GM23248 (cell line): ENCODE data around the gene NFIA. TPM values are rescaled to one million over a fixed set of nuclear protein-coding genes. Genes with fewer than 3 reads are reported as not detected.

Source experiments
- DNase-seq: peaks from one replicate; pipeline ENCODE4 v3.0.0-alpha.2; 2015
- H2AFZ ChIP-seq: fragments of 200-600 bp; sonication (generic); 2 replicates; pipeline ENCODE4 v1.6.1; 2016; ENCODE audit warnings: antibody characterized with exemption
- H3F3A ChIP-seq: fragments of 200-600 bp; sonication (generic); 2 replicates; pipeline ENCODE4 v1.6.1; 2016; ENCODE audit warnings: mild to moderate bottlenecking, antibody characterized with exemption, mixed run types; ENCODE audit not compliant: insufficient read depth
- H3K27ac ChIP-seq: fragments of 200-600 bp; sonication (generic); 2 replicates; pipeline ENCODE4 v1.5.1; 2016; ENCODE audit warnings: mild to moderate bottlenecking
- H3K27me3 ChIP-seq: fragments of 200-600 bp; sonication (generic); replicated peaks from 2 replicates; pipeline ENCODE4 v1.6.1; 2016; ENCODE audit warnings: mild to moderate bottlenecking; ENCODE audit not compliant: insufficient read depth
- H3K36me3 ChIP-seq: fragments of 200-600 bp; sonication (generic); 2 replicates; pipeline ENCODE4 v1.6.1; 2016; ENCODE audit warnings: low read depth, mild to moderate bottlenecking
- H3K4me1 ChIP-seq: fragments of 200-600 bp; sonication (generic); 2 replicates; pipeline ENCODE4 v1.6.1; 2016; ENCODE audit warnings: mild to moderate bottlenecking; ENCODE audit not compliant: insufficient read depth
- H3K4me2 ChIP-seq: fragments of 200-600 bp; sonication (generic); one replicate; pipeline ENCODE4 v1.6.1; 2016; ENCODE audit warnings: mild to moderate bottlenecking; ENCODE audit not compliant: unreplicated experiment
- H3K4me3 ChIP-seq: fragments of 200-600 bp; sonication (generic); 2 replicates; pipeline ENCODE4 v1.5.1; 2016; ENCODE audit warnings: mild to moderate bottlenecking
- H3K79me2 ChIP-seq: fragments of 200-600 bp; sonication (generic); 2 replicates; pipeline ENCODE4 v1.6.1; 2016; ENCODE audit warnings: mild to moderate bottlenecking; ENCODE audit not compliant: insufficient read depth
- H3K9ac ChIP-seq: fragments of 200-600 bp; sonication (generic); 2 replicates; pipeline ENCODE4 v1.6.1; 2016; ENCODE audit warnings: mild to moderate bottlenecking
- H3K9me2 ChIP-seq: fragments of 200-600 bp; sonication (generic); 2 replicates; pipeline ENCODE4 v1.6.1; 2016; ENCODE audit warnings: mixed run types, mild to moderate bottlenecking, moderate library complexity; ENCODE audit not compliant: insufficient read depth
- H3K9me3 ChIP-seq: fragments of 200-600 bp; sonication (generic); one replicate; pipeline ENCODE4 v1.6.1; 2017; ENCODE audit warnings: low read depth
- H4K20me1 ChIP-seq: fragments of 200-600 bp; sonication (generic); 2 replicates; pipeline ENCODE4 v1.6.0; 2016; ENCODE audit not compliant: insufficient read depth
- EZH2 ChIP-seq: fragments of 200-600 bp; sonication (generic); IDR thresholded peaks from 2 replicates; pipeline ENCODE4 v1.6.1; 2018; ENCODE audit warnings: antibody characterized with exemption, mild to moderate bottlenecking; ENCODE audit not compliant: insufficient read depth, poor library complexity, severe bottlenecking
- EZH2phosphoT487 ChIP-seq: fragments of 200-600 bp; sonication (generic); IDR thresholded peaks from 2 replicates; pipeline ENCODE4 v1.6.1; 2018; ENCODE audit warnings: antibody characterized with exemption, moderate library complexity, mild to moderate bottlenecking, low read depth; ENCODE audit not compliant: insufficient read depth
- WGBS, 2 experiments: methylation state at CpG; one replicate each; pipeline ENCODE4 v1.1.6; 2015 to 2017; ENCODE audit warnings: low lambda C conversion rate in 2 of 2, low coverage in 1 of 2; ENCODE audit errors: missing lambda C conversion rate in 2 of 2; 5-methylcytosine and 5-hydroxymethylcytosine counted together
- in situ Hi-C: fragments of 300-500 bp; cut with MboI; formaldehyde crosslinking; loops from 2 replicates; pipeline ENCODE4 v1.15.0; 2020
- polyA plus RNA-seq: library from polyadenylated mRNA; unstranded; fragments of >200 nt; fragmentation: Nextera tagmentation; extraction: Ambion mirVana; gene quantifications from 2 replicates; pipeline ENCODE4 v1.2.1, GENCODE V29; 2016
- total RNA-seq: library from RNA; depleted of rRNA; stranded (reverse); fragments of >200 nt; shearing (Covaris generic); gene quantifications from 2 replicates; pipeline ENCODE4 v1.2.3, GENCODE V29; 2014

Gene NFIA
- total and polyA plus RNA-seq, 2 experiments from 2014 or later: 3.4 to 8.8 TPM

- Histone ChIP-seq H3K79me2 (no peaks in the 10 kb centered on the region), H4K20me1 (no peaks in the 10 kb centered on the region), H3K27ac (no peak overlapping the region), H3K9me3 (no peaks in the 10 kb centered on the region), H3K36me3 (no peaks in the 10 kb centered on the region), H3K27me3 (no peaks in the 10 kb centered on the region), H3F3A (peaks cover under 1% of the 10 kb centered on the region; the same call in 1 of the 2 replicates), H3K9me2 (no peaks in the 10 kb centered on the region), H3K9ac (no peak overlapping the region), H3K4me2 (no peak overlapping the region), H2AFZ (no peak overlapping the region), H3K4me1 (peaks cover 13% of the 10 kb centered on the region), H3K4me3 (no peak overlapping the region)
- DNase-seq: no peak
- TF ChIP-seq EZH2phosphoT487: no peak
- no peak for TF ChIP-seq EZH2
- in situ Hi-C loops: no loop called here
- WGBS, 2 experiments: 87 to 90% methylated on average over 6 of the region's 6 CpGs
Observed at GRCh38 chr1:61175976-61176375, 93.6 kb downstream of the NFIA start.

- WGBS, 2 experiments: 95 to 98% methylated on average over 1 of the region's 1 CpG
- Histone ChIP-seq H3K4me1 (peaks cover 23% of the 10 kb centered on the region), H3K4me3 (no peak overlapping the region), H3K9me3 (no peaks in the 10 kb centered on the region), H3K79me2 (no peaks in the 10 kb centered on the region), H3K9me2 (no peaks in the 10 kb centered on the region), H3K36me3 (no peaks in the 10 kb centered on the region), H3K9ac (no peak overlapping the region), H4K20me1 (no peaks in the 10 kb centered on the region), H3K27me3 (no peaks in the 10 kb centered on the region), H3K27ac (peak overlapping the region; percentile 29), H3K4me2 (no peak overlapping the region), H3F3A (peaks cover 25% of the 10 kb centered on the region), H2AFZ (no peak overlapping the region)
- in situ Hi-C loops: no loop called here
- TF ChIP-seq EZH2phosphoT487 (no peak), EZH2 (no peak)
- no peak for DNase-seq
Observed at GRCh38 chr1:61181067-61182038, 99.0 kb downstream of the NFIA start.

GRCh38 chr1:61182049-61182448, 99.7 kb downstream of the NFIA start:
- in situ Hi-C loops: no loop called here
- Histone ChIP-seq H3K4me1 (peaks cover 23% of the 10 kb centered on the region), H3K9me3 (no peaks in the 10 kb centered on the region), H4K20me1 (no peaks in the 10 kb centered on the region), H3K4me3 (no peak overlapping the region), H3K27ac (peak overlapping the region; percentile 29), H3K4me2 (peak overlapping the region; percentile 51), H3K9ac (no peak overlapping the region), H3K79me2 (no peaks in the 10 kb centered on the region), H3F3A (peaks cover 25% of the 10 kb centered on the region), H3K27me3 (no peaks in the 10 kb centered on the region), H3K9me2 (no peaks in the 10 kb centered on the region), H3K36me3 (no peaks in the 10 kb centered on the region), H2AFZ (peak overlapping the region; percentile 36; the same call in 1 of the 2 replicates)
- TF ChIP-seq EZH2: no peak
- TF ChIP-seq EZH2phosphoT487: no peak
- peak; percentile 78 for DNase-seq
- WGBS, 2 experiments: 0 to 4% methylated on average over 2 of the region's 2 CpGs

- Histone ChIP-seq H4K20me1 (no peaks in the 10 kb centered on the region), H3K27me3 (no peaks in the 10 kb centered on the region), H3K27ac (peak overlapping the region; percentile 29), H3K9ac (no peak overlapping the region), H3K4me2 (peak overlapping the region; percentile 51), H3K4me1 (peaks cover 23% of the 10 kb centered on the region), H3K9me2 (no peaks in the 10 kb centered on the region), H3K9me3 (no peaks in the 10 kb centered on the region), H2AFZ (peak overlapping the region; percentile 36; the same call in 1 of the 2 replicates), H3K4me3 (no peak overlapping the region), H3F3A (peaks cover 25% of the 10 kb centered on the region), H3K79me2 (no peaks in the 10 kb centered on the region), H3K36me3 (no peaks in the 10 kb centered on the region)
- DNase-seq: no peak
- 40 to 44% methylated on average over 3 of the region's 3 CpGs for WGBS, 2 experiments
- in situ Hi-C loops: no loop called here
- TF ChIP-seq EZH2phosphoT487 (no peak), EZH2 (no peak)
Observed at GRCh38 chr1:61182480-61182879, 100.1 kb downstream of the NFIA start.
